ENCODE data around the gene MLH1. TPM values are rescaled to one million over a fixed set of nuclear protein-coding genes. Genes with fewer than 3 reads are reported as not detected.

Gene MLH1
- total and polyA plus RNA-seq, 9 donors, result 39.9 to 59.4 (median 50.3) TPM

DNA sequence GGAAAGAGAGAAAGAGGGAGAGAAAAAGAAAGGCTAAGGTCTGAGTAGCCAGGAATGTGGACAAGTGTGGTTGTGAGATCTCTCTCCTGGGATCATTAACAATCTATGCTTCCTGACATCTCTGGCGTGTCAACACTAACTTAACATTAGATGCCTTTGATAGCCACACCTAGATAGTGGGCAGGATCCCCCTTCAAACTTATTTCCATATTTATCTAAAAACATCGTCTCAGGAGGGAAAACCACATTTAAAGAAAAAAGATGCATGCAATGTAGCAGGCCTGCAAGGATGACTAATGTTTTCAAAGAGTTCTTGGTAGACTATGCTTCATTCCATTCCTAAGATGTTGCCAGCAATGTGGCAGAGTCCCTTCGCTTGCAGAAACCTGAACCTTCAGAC, 80.9 kb downstream of the MLH1 start:
- WGBS (ENCODE audit: insufficient coverage), result 0% methylated on average over 1 of the region's 3 CpGs
- Histone ChIP-seq H3K27ac (ENCODE audit: low read length) (no peak overlapping the region), H3K27me3 (ENCODE audit: control insufficient read depth, insufficient read depth, low read length) (no peaks in the 10 kb centered on the region), H3K36me3 (ENCODE audit: control insufficient read depth, insufficient read depth, low read length) (peaks cover 9% of the 10 kb centered on the region), H3K9me3 (replicated peaks; ENCODE audit: control insufficient read depth, low read depth, low read length) (no peaks in the 10 kb centered on the region), H3K4me1 (ENCODE audit: control insufficient read depth, insufficient read depth, low read length) (no peaks in the 10 kb centered on the region), H3K4me3 (ENCODE audit: low read length) (no peak overlapping the region)
- DNase-seq, result peak; percentile 33

- H3K4me1 ChIP-seq (ENCODE audit: control insufficient read depth, insufficient read depth, low read length), result no peaks in the 10 kb centered on the region
- H3K27me3 ChIP-seq (ENCODE audit: control insufficient read depth, insufficient read depth, low read length), result no peaks in the 10 kb centered on the region
- WGBS (ENCODE audit: insufficient coverage), result no CpG with 5 or more reads among the region's 1 CpG
- H3K36me3 ChIP-seq (ENCODE audit: control insufficient read depth, insufficient read depth, low read length), result peaks cover 10% of the 10 kb centered on the region
- no peak for DNase-seq
- no peak overlapping the region for H3K4me3 ChIP-seq (ENCODE audit: low read length)
- no peaks in the 10 kb centered on the region for H3K9me3 ChIP-seq (replicated peaks; ENCODE audit: control insufficient read depth, low read depth, low read length)
- no peak overlapping the region for H3K27ac ChIP-seq (ENCODE audit: low read length)
Measured at GRCh38 chr3:37075955-37076354, 82.6 kb downstream of the MLH1 start.

DNA sequence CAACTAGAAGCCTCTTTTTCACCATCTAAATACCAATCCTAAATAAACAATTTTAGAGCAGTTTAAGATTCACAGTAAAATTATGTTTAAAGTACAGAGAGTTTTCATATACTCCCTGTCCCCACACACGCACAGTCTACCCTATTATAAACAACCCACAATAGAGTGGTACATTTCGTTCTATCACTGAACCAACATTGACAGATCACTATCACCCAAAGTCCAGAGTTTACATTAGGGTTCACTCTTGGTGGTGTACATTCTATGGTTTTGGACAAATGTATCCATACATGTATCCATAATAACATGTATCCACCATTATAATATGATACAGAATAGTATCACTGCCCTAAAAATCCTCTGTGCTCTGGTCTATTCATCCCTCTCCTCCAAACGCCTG, 89.0 kb downstream of the MLH1 start:
- WGBS (ENCODE audit: insufficient coverage), result no CpG with 5 or more reads among the region's 3 CpGs
- peaks cover 7% of the 10 kb centered on the region for H3K36me3 ChIP-seq (ENCODE audit: control insufficient read depth, insufficient read depth, low read length)

DNA sequence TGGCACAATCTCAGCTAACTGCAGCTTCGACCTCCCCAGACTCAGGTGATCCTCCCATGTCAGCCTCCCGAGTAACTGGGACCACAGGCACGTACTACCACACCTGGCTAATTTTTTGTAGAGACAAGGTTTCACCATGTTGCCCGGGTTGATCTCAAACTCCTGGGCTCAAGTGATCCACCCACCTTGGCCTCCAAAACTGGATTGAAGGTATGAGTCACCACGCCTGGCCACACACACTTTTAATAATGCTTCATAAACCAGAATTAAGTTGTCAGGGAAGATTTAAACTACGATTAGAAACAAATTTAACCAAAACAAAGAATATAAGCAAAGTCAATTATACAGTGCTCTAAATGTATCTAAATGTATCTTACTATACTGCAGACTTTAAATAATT, 93.6 kb downstream of the MLH1 start:
- Histone ChIP-seq H3K4me1 (ENCODE audit: control insufficient read depth, insufficient read depth, low read length) (no peaks in the 10 kb centered on the region), H3K4me3 (ENCODE audit: low read length) (no peak overlapping the region), H3K27ac (ENCODE audit: low read length) (no peak overlapping the region), H3K36me3 (ENCODE audit: control insufficient read depth, insufficient read depth, low read length) (peaks cover 10% of the 10 kb centered on the region), H3K9me3 (replicated peaks; ENCODE audit: control insufficient read depth, low read depth, low read length) (no peaks in the 10 kb centered on the region), H3K27me3 (ENCODE audit: control insufficient read depth, insufficient read depth, low read length) (no peaks in the 10 kb centered on the region)
- WGBS (ENCODE audit: insufficient coverage), result 88% methylated on average over 4 of the region's 6 CpGs
- DNase-seq, result no peak

More for the DNA sequence above, 89.0 kb downstream of the MLH1 start:
- DNase-seq, result no peak
- Histone ChIP-seq H3K4me3 (ENCODE audit: low read length) (no peak overlapping the region), H3K27me3 (ENCODE audit: control insufficient read depth, insufficient read depth, low read length) (no peaks in the 10 kb centered on the region), H3K4me1 (ENCODE audit: control insufficient read depth, insufficient read depth, low read length) (no peaks in the 10 kb centered on the region), H3K27ac (ENCODE audit: low read length) (no peak overlapping the region), H3K9me3 (replicated peaks; ENCODE audit: control insufficient read depth, low read depth, low read length) (no peaks in the 10 kb centered on the region)

GRCh38 chr3:37087870-37088269, 94.6 kb downstream of the MLH1 start:
- no peak overlapping the region for H3K4me3 ChIP-seq (ENCODE audit: low read length)
- no peaks in the 10 kb centered on the region for H3K4me1 ChIP-seq (ENCODE audit: control insufficient read depth, insufficient read depth, low read length)
- peaks cover 10% of the 10 kb centered on the region for H3K36me3 ChIP-seq (ENCODE audit: control insufficient read depth, insufficient read depth, low read length)
- no peak overlapping the region for H3K27ac ChIP-seq (ENCODE audit: low read length)
- 100% methylated on average over 2 of the region's 2 CpGs for WGBS (ENCODE audit: insufficient coverage)
- DNase-seq, result no peak
- no peaks in the 10 kb centered on the region for H3K9me3 ChIP-seq (replicated peaks; ENCODE audit: control insufficient read depth, low read depth, low read length)
- H3K27me3 ChIP-seq (ENCODE audit: control insufficient read depth, insufficient read depth, low read length), result no peaks in the 10 kb centered on the region

DNA sequence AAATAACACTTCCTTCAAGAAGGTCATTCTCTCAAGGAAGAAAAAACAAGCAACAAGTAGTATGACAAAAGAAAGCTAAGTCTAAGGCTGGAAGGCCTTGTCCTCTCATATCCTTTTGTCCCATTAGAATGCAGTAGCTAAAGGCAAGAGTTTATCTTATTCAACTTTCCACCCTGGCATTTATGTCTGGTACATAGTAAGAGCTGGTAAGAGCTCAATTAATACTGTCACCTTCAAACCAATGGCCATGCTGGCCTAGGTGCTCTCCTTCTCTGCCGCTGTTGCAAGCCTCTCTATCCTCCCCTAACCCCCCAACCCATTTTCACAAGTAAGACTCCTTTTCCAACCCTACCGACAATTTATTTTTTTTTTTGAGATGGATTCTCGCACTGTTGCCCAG, 99.2 kb downstream of the MLH1 start:
- 100% methylated on average over 1 of the region's 3 CpGs for WGBS (ENCODE audit: insufficient coverage)
- H3K36me3 ChIP-seq (ENCODE audit: control insufficient read depth, insufficient read depth, low read length), result peaks cover 11% of the 10 kb centered on the region
- no peak overlapping the region for H3K27ac ChIP-seq (ENCODE audit: low read length)
- no peaks in the 10 kb centered on the region for H3K27me3 ChIP-seq (ENCODE audit: control insufficient read depth, insufficient read depth, low read length)
- no peaks in the 10 kb centered on the region for H3K9me3 ChIP-seq (replicated peaks; ENCODE audit: control insufficient read depth, low read depth, low read length)
- DNase-seq, result no peak
- no peaks in the 10 kb centered on the region for H3K4me1 ChIP-seq (ENCODE audit: control insufficient read depth, insufficient read depth, low read length)
- H3K4me3 ChIP-seq (ENCODE audit: low read length), result no peak overlapping the region

GRCh38 chr3:37093481-37093880, 100.2 kb downstream of the MLH1 start:
- no peak overlapping the region for H3K27ac ChIP-seq (ENCODE audit: low read length)
- H3K36me3 ChIP-seq (ENCODE audit: control insufficient read depth, insufficient read depth, low read length), result peaks cover 7% of the 10 kb centered on the region
- H3K9me3 ChIP-seq (replicated peaks; ENCODE audit: control insufficient read depth, low read depth, low read length), result no peaks in the 10 kb centered on the region
- H3K4me3 ChIP-seq (ENCODE audit: low read length), result no peak overlapping the region
- 92% methylated on average over 2 of the region's 2 CpGs for WGBS (ENCODE audit: insufficient coverage)
- H3K4me1 ChIP-seq (ENCODE audit: control insufficient read depth, insufficient read depth, low read length), result no peaks in the 10 kb centered on the region
- no peaks in the 10 kb centered on the region for H3K27me3 ChIP-seq (ENCODE audit: control insufficient read depth, insufficient read depth, low read length)
- no peak for DNase-seq

- Histone ChIP-seq H3K9me3 (replicated peaks; ENCODE audit: control insufficient read depth, low read depth, low read length) (no peaks in the 10 kb centered on the region), H3K4me3 (ENCODE audit: low read length) (no peak overlapping the region), H3K27ac (ENCODE audit: low read length) (no peak overlapping the region), H3K27me3 (ENCODE audit: control insufficient read depth, insufficient read depth, low read length) (no peaks in the 10 kb centered on the region), H3K36me3 (ENCODE audit: control insufficient read depth, insufficient read depth, low read length) (peaks cover 7% of the 10 kb centered on the region), H3K4me1 (ENCODE audit: control insufficient read depth, insufficient read depth, low read length) (no peaks in the 10 kb centered on the region)
- WGBS (ENCODE audit: insufficient coverage), result no CpG with 5 or more reads among the region's 3 CpGs
- DNase-seq, result peak; percentile 23
Measured at GRCh38 chr3:37094636-37095035, 101.3 kb downstream of the MLH1 start.

DNA sequence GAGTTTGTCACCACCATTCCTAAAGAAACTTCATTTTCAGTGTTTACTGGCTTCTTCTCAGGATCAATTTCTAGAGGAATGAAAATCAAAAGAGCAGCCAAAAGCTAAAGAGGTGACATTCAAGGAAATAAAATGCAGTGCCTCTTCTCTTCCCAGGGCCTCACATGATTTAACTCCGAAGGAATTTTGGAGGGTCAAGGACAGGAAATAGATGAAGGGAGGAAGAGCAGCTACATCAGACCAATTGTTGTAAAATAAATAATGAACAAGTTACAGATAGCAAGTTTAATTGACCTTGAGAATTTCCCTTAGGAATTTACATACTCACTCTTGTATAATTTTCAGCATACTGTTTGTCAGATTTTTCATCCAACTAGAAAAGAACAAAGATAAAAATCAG, 103.0 kb downstream of the MLH1 start:
- H3K4me1 ChIP-seq (ENCODE audit: control insufficient read depth, insufficient read depth, low read length), result no peaks in the 10 kb centered on the region
- peak overlapping the region; percentile 37 for H3K27ac ChIP-seq (ENCODE audit: low read length)
- H3K36me3 ChIP-seq (ENCODE audit: control insufficient read depth, insufficient read depth, low read length), result peaks cover 5% of the 10 kb centered on the region
- no peak overlapping the region for H3K4me3 ChIP-seq (ENCODE audit: low read length)
- H3K27me3 ChIP-seq (ENCODE audit: control insufficient read depth, insufficient read depth, low read length), result no peaks in the 10 kb centered on the region
- DNase-seq, result peak; percentile 87
- H3K9me3 ChIP-seq (replicated peaks; ENCODE audit: control insufficient read depth, low read depth, low read length), result no peaks in the 10 kb centered on the region
- WGBS (ENCODE audit: insufficient coverage), result no CpG with 5 or more reads among the region's 1 CpG

- H3K27me3 ChIP-seq (ENCODE audit: control insufficient read depth, insufficient read depth, low read length), result no peaks in the 10 kb centered on the region
- peaks cover 5% of the 10 kb centered on the region for H3K36me3 ChIP-seq (ENCODE audit: control insufficient read depth, insufficient read depth, low read length)
- no peak for DNase-seq
- H3K9me3 ChIP-seq (replicated peaks; ENCODE audit: control insufficient read depth, low read depth, low read length), result no peaks in the 10 kb centered on the region
- WGBS (ENCODE audit: insufficient coverage), result no CpG with 5 or more reads among the region's 1 CpG
- no peak overlapping the region for H3K4me3 ChIP-seq (ENCODE audit: low read length)
- no peak overlapping the region for H3K27ac ChIP-seq (ENCODE audit: low read length)
- no peaks in the 10 kb centered on the region for H3K4me1 ChIP-seq (ENCODE audit: control insufficient read depth, insufficient read depth, low read length)
Measured at GRCh38 chr3:37096975-37097374, 103.7 kb downstream of the MLH1 start.

GRCh38 chr3:37097776-37098175, 104.5 kb downstream of the MLH1 start:
- Histone ChIP-seq H3K9me3 (replicated peaks; ENCODE audit: control insufficient read depth, low read depth, low read length) (no peaks in the 10 kb centered on the region), H3K36me3 (ENCODE audit: control insufficient read depth, insufficient read depth, low read length) (peaks cover 5% of the 10 kb centered on the region), H3K4me3 (ENCODE audit: low read length) (no peak overlapping the region), H3K4me1 (ENCODE audit: control insufficient read depth, insufficient read depth, low read length) (no peaks in the 10 kb centered on the region), H3K27ac (ENCODE audit: low read length) (no peak overlapping the region), H3K27me3 (ENCODE audit: control insufficient read depth, insufficient read depth, low read length) (no peaks in the 10 kb centered on the region)
- no peak for DNase-seq
